NCI-H526 (cell line): ENCODE results near the gene SLC9A1.
"Not testable (repeated sequence)": the region's sequence is repeated elsewhere in the genome, so short reads cannot be mapped to it uniquely, and the experiment has no call there.

Experiments used
- DNase-seq, 2 experiments: peaks; one replicate each; lab custom pipeline; 2025; lab: John Stamatoyannopoulos, UW

The SLC9A1 gene

DNA sequence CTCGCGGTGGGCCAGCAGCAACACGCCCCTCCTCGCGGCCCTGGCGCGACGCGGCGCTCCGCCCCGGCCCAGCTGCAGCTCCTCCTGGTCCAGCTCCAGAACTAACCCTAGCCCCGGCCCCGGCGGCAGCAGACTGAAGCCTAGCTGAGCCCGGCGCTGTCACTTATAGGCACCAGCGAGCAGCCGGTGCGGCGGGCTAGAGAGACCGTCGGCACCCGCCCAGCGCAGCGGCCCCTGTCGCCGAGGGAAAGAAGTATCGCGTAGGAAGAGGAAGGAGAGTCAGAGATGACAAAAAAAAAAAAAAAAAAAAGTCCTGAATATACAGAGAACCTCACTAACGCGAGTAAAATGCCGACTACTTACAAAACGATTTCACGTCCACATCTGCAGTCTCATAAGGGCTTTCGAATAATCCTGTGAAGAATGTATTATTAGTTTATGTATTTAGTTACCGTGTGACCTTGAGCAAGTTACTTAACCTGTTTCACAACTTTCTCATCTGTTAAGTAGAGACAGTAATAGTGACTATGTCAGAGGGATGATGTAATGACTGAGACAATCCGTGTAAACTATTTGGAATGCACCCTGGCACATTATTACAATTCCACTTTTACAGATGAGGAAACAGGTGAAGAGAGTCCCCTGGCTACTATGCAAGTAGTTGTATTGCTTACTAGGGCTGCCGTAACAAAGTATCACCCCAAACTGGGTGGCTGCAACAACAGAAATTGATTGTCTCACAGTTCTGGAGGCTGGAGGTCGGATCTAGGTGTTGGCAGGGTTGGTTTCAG, at the start of gene SLC9A1:
SLC9A1 (minus strand) TSS at position 135 of the 791 bp plus-strand sequence. CDS start 791 bp downstream, outside the sequence.
- peak; percentile 77 to 92 for DNase-seq

GRCh38 chr1:27203946-27204345, 49.0 kb upstream of the SLC9A1 start:
- DNase-seq, result no peak

- no peak for DNase-seq
These were observed 46.4 kb upstream of the SLC9A1 start for GRCh38 chr1:27201295-27201694.

GRCh38 chr1:27193194-27193593, 38.3 kb upstream of the SLC9A1 start:
- no peak for DNase-seq

DNA sequence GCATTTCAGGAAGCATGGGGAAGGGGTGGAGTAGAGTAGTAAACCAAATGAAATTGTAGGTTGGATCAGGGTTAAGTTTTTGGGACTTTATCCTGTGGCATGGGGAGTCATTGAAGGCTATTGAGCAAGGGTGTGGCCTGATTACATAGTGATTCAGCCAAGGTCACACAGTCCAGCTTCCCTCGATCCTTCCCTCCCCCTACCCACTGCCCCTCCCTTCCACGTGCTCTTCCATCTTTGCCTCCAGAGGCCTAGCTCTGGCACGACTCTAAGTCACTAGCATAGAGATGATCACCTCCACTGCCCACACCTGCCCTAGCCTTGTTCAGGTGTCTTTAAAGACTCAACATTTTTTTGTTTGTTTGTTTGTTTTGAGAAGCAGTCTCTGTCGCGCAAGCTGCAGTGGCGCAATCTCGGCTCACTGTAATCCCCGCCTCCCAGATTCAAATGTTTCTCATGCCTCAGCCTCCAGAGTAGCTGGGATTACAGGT, 37.2 kb upstream of the SLC9A1 start:
- DNase-seq, result no peak

GRCh38 chr1:27184665-27185064, 29.7 kb upstream of the SLC9A1 start:
- DNase-seq, result not testable (repeated sequence)

- no peak for DNase-seq
These were observed 25.1 kb upstream of the SLC9A1 start for GRCh38 chr1:27179979-27180378.

GRCh38 chr1:27179379-27179778, 24.5 kb upstream of the SLC9A1 start:
- no peak for DNase-seq

DNA sequence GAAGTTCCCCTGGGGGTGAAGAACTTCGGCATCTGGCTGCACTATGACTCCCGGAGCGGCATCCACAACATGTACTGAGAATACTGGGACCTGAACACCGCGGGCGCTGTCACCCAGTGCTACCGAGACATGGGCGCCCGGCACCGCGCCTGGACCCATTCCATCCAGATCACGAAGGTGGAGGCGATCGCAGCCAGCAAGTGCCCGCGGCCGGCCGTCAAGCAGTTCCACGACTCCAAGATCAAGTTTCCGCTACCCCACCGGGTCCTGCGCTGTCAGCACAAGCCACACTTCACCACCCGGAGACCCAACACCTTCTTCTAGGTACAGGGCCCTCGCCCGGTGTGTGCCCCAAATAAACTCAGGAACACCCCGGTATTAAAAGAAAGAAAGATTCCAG, 22.0 kb upstream of the SLC9A1 start:
- no peak for DNase-seq

DNA sequence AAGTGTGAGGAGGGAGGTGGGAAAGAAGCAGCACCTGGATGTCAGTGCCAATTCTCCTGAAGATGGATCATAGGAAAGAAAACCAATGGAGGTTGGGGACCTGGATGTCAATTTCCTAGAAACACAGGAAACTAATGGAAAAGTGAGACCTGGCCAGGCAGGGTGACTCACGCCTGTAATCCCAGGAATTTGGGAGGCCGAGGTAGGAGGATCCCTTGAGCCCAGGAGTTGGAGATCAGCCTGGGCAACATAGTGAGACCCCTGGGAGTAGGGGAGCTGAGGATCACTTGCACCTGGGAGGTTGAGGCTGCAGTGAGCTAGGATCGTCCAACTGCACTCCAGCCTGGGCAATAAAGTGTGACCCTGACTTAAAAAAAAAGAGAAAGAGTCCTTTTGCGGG, 21.4 kb upstream of the SLC9A1 start:
- no peak for DNase-seq

- not testable (repeated sequence) for DNase-seq
These were observed 18.1 kb upstream of the SLC9A1 start for GRCh38 chr1:27172992-27173391.

- no peak for DNase-seq
These were observed 12.0 kb upstream of the SLC9A1 start for GRCh38 chr1:27166929-27167328.

GRCh38 chr1:27166351-27166802, 11.5 kb upstream of the SLC9A1 start:
- DNase-seq, result no peak

DNA sequence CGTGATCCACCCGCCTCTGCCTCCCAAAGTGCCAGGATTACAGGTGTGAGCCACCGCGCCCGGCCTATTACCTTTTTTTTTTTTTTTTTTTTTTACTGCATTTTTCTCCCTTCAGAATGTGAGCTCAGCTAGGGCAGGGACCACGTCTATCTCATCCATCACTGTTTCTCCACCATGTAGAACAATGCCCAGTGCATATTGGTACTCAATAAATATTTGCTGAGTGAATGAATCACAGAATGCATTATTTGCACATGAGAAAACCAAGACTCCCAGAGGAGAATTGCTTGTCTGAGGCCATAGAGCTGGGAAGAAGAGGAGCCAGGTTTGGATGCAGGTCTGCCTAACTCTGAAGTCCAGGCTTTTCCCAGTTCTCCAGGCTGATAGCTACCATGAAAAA, 8.2 kb upstream of the SLC9A1 start:
- no peak for DNase-seq

- DNase-seq, result no peak
These were observed 7.2 kb upstream of the SLC9A1 start for GRCh38 chr1:27162090-27162489.

GRCh38 chr1:27161594-27161993, 6.7 kb upstream of the SLC9A1 start:
- no peak for DNase-seq

DNA sequence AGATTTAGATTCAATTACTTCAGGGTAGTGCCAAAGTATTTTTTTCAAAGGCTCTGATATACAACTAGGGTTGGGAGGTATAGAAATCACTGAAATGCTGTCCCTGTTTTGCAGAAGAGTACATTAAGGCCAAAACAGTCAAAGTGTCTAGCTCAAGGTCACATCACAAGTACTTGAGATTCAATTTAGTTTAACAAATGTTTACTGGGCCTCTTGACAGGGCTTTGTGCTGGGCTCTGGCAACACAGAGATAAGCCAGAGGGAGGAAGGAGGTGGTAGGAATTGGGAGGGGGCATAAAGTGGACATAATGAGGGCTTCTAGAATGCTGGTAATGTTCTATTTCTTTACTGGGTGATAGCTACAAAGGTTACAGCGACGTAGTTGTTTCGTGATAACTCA, 2.3 kb upstream of the SLC9A1 start:
- no peak for DNase-seq

GRCh38 chr1:27154469-27154990, 395 bp downstream of the SLC9A1 start:
- peak in 1 of 2 experiments; percentile 55 for DNase-seq

DNA sequence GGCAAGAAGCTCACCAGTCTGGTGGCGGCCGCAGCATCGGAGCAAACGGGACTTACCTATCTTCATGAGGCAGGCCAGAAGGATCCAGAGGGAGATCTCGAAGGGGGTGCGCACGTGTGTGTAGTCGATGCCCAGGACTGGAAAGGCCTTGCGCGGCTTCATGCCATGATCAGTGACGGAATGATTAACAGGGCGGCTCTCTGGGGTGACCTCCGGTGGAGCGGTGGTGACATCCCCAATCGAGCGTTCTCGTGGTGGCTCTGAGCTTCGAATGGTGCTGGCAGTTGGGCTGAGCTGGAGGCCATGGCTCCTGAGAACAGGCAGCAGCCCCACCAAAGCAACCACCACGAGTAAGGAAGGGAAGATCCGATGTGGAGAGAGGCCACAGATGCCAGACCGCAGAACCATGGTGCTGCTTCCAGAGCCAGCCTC, 982 bp downstream of the SLC9A1 start:
- no peak for DNase-seq

GRCh38 chr1:27153549-27153886, 1.4 kb downstream of the SLC9A1 start:
- no peak for DNase-seq

DNA sequence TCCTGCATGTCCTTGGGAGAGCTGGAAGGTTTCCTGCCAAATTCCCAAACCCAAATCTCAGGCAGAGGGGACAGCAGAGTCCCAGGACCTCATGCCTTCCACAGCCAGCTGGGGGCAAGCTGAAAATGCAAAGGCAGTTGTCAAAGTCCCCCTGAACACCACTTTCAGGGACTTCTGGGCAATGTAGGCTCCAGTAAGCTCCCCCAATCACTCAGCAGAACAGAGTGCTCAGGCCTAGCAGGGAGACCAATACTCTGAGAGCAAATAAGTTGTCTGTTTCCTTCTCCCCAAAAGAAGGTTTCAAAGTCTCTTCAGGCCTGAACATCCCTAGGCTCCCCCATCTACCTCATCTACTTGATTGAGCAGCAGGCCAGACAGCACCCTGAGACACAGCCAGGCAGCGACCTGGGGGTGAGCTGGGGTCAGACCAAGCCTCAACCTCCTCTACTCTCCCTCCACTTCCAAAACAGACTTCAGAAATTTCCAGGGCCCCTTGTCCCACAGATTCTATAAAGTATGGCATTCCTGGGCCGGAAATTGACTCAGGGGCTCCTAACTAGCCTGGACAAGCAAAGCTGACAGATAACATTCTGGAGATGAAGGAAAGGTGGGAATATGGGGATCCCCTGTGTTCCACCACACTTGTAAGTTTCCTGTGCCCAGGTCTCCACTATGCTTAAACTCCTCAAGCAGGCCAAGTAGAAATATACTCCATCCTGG, 1.9 kb downstream of the SLC9A1 start:
- no peak for DNase-seq

DNA sequence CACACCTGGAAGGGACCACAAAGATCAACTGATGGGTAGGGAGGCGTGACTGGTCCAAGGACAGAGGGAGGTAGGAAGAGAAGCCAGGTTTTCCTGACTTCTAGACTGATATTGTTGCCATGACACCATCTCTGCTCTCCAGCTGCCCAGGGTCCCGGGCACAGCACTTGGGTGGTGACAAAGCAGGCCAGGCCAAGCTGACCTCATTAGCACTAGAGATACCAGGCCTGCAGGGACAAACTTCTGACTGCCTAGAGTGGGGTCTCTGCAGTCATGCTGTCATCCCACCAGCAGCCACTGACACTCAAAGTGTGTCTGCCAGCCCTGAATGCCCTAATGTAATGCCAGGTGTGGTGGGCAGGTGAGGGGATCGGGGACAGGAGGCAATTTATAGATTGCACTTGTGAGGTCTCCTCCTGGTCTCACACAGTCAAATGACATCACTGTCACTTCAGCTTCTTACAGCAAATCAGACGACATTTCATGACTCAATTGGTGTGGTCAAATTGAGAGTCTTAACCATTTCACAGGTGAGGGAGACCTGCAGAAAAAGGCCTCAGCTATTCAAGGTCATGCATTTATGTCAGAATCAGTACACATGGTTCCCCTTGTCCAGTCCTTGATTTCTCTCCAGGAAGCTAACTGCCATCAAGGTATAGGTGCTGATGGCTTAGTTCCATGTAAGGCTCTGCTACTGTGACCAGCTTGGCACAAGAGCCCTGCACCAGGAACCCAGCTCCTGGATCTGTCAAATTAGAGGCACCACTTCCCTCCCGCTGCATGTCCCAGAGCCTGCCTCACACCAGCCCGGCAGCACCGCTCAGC, 2.7 kb downstream of the SLC9A1 start:
- no peak for DNase-seq
